ENCODE measurements around the gene PTPN5.

PTPN5 gene

GRCh38 chr11:18773104-18773503, 18.5 kb downstream of the PTPN5 start:
- DNase-seq (ENCODE audit: low read depth, low spot score) = no peak

- no peak for DNase-seq (ENCODE audit: low read depth, low spot score)
Observed at GRCh38 chr11:18772211-18772610, 19.4 kb downstream of the PTPN5 start.

GRCh38 chr11:18771266-18772035, 20.1 kb downstream of the PTPN5 start:
- no peak for DNase-seq (ENCODE audit: low read depth, low spot score)

- DNase-seq (ENCODE audit: low read depth, low spot score) = no peak
Observed at GRCh38 chr11:18770479-18771125, 21.0 kb downstream of the PTPN5 start.

GRCh38 chr11:18769802-18770456, 21.7 kb downstream of the PTPN5 start:
- DNase-seq (ENCODE audit: low read depth, low spot score) = no peak

GRCh38 chr11:18768978-18769377, 22.6 kb downstream of the PTPN5 start:
- DNase-seq (ENCODE audit: low read depth, low spot score) = no peak

GRCh38 chr11:18768472-18768901, 23.1 kb downstream of the PTPN5 start:
- DNase-seq (ENCODE audit: low read depth, low spot score) = no peak

- DNase-seq (ENCODE audit: low read depth, low spot score) = no peak
Observed at GRCh38 chr11:18766015-18766414, 25.6 kb downstream of the PTPN5 start.

GRCh38 chr11:18765554-18765953, 26.0 kb downstream of the PTPN5 start:
- DNase-seq (ENCODE audit: low read depth, low spot score) = no peak

- DNase-seq (ENCODE audit: low read depth, low spot score) = no peak
Observed at GRCh38 chr11:18761741-18762140, 29.9 kb downstream of the PTPN5 start.

- no peak for DNase-seq (ENCODE audit: low read depth, low spot score)
Observed at GRCh38 chr11:18761144-18761543, 30.5 kb downstream of the PTPN5 start.

GRCh38 chr11:18757811-18758210, 33.8 kb downstream of the PTPN5 start:
- no peak for DNase-seq (ENCODE audit: low read depth, low spot score)

GRCh38 chr11:18756889-18757288, 34.7 kb downstream of the PTPN5 start:
- no peak for DNase-seq (ENCODE audit: low read depth, low spot score)

GRCh38 chr11:18754308-18754707, 37.3 kb downstream of the PTPN5 start:
- DNase-seq (ENCODE audit: low read depth, low spot score) = no peak

GRCh38 chr11:18752502-18752901, 39.1 kb downstream of the PTPN5 start:
- DNase-seq (ENCODE audit: low read depth, low spot score) = no peak

GRCh38 chr11:18750944-18751343, 40.7 kb downstream of the PTPN5 start:
- no peak for DNase-seq (ENCODE audit: low read depth, low spot score)

GRCh38 chr11:18749681-18750319, 41.8 kb downstream of the PTPN5 start:
- DNase-seq (ENCODE audit: low read depth, low spot score) = no peak

- no peak for DNase-seq (ENCODE audit: low read depth, low spot score)
Observed at GRCh38 chr11:18748766-18749365, 42.7 kb downstream of the PTPN5 start.

GRCh38 chr11:18745251-18745650, 46.3 kb downstream of the PTPN5 start:
- DNase-seq (ENCODE audit: low read depth, low spot score) = no peak

- DNase-seq (ENCODE audit: low read depth, low spot score) = no peak
Observed at GRCh38 chr11:18743900-18744514, 47.6 kb downstream of the PTPN5 start.

GRCh38 chr11:18743365-18743764, 48.2 kb downstream of the PTPN5 start:
- no peak for DNase-seq (ENCODE audit: low read depth, low spot score)
